Measurements from ENCODE around the gene POLR3GL.

Gene POLR3GL

GRCh38 chr1:145957443-145958319 lies 6.8 kb upstream of the POLR3GL start, which contains the start of gene LIX1L:
Gene LIX1L (minus strand): TSS chr1:145958017. CDS start chr1:145957927, 90 bp downstream.
- in situ Hi-C loops (cut with MboI; ENCODE audit: low sequenced_read_pairs): no loop called here
- no peaks in the 10 kb centered on the region for H3K27me3 ChIP-seq (ENCODE audit: low read depth)

GRCh38 chr1:145958734-145959133 lies 5.8 kb upstream of the POLR3GL start:
- H3K4me3 ChIP-seq: no peak overlapping the region
- no peaks in the 10 kb centered on the region for H3K27me3 ChIP-seq (ENCODE audit: low read depth)
- peaks cover 41% of the 10 kb centered on the region for H3K4me1 ChIP-seq
- in situ Hi-C loops (cut with MboI; ENCODE audit: low sequenced_read_pairs): no loop called here
- no peaks in the 10 kb centered on the region for H3K9me3 ChIP-seq
- no peak for DNase-seq (ENCODE audit: low spot score in 2 of 2)
- no peaks in the 10 kb centered on the region for H3K36me3 ChIP-seq (replicated peaks)

More at GRCh38 chr1:145957443-145958319, 6.8 kb upstream of the POLR3GL start, which contains the start of gene LIX1L:
- H3K4me3 ChIP-seq: peak within 1 kb of the TSS; percentile 46
- peaks cover 31% of the 10 kb centered on the region for H3K4me1 ChIP-seq
- no peaks in the 10 kb centered on the region for H3K36me3 ChIP-seq (replicated peaks)
- DNase-seq (ENCODE audit: low spot score in 2 of 2): peak; percentile 98 to 99
- H3K9me3 ChIP-seq: no peaks in the 10 kb centered on the region

- in situ Hi-C loops (cut with MboI; ENCODE audit: low sequenced_read_pairs): no loop called here
- no peaks in the 10 kb centered on the region for H3K9me3 ChIP-seq
- H3K4me3 ChIP-seq: no peak overlapping the region
- H3K36me3 ChIP-seq (replicated peaks): no peaks in the 10 kb centered on the region
- DNase-seq (ENCODE audit: low spot score in 2 of 2): no peak
- no peaks in the 10 kb centered on the region for H3K27me3 ChIP-seq (ENCODE audit: low read depth)
- H3K4me1 ChIP-seq: peaks cover 46% of the 10 kb centered on the region
Observed at GRCh38 chr1:145959333-145959732, 5.2 kb upstream of the POLR3GL start.

- Histone ChIP-seq H3K4me3 (peak overlapping the region; percentile 48), H3K9me3 (no peaks in the 10 kb centered on the region), H3K27me3 (ENCODE audit: low read depth) (no peaks in the 10 kb centered on the region), H3K4me1 (peaks cover 46% of the 10 kb centered on the region), H3K36me3 (replicated peaks) (no peaks in the 10 kb centered on the region)
- in situ Hi-C loops (cut with MboI; ENCODE audit: low sequenced_read_pairs): loop anchor here (5.0 kb wide), 1 partner anchor 33 kb away; the partner anchor contains the start of gene RBM8A
- DNase-seq (ENCODE audit: low spot score in 2 of 2): no peak
Observed at GRCh38 chr1:145959957-145960467, 4.5 kb upstream of the POLR3GL start.

- in situ Hi-C loops (cut with MboI; ENCODE audit: low sequenced_read_pairs): loop anchor here (5.0 kb wide), 1 partner anchor 33 kb away; the partner anchor contains the start of gene RBM8A
- Histone ChIP-seq H3K27me3 (ENCODE audit: low read depth) (no peaks in the 10 kb centered on the region), H3K36me3 (replicated peaks) (no peaks in the 10 kb centered on the region), H3K4me3 (peak overlapping the region; percentile 48), H3K9me3 (no peaks in the 10 kb centered on the region), H3K4me1 (peaks cover 46% of the 10 kb centered on the region)
- peak; percentile 71 to 92 for DNase-seq (ENCODE audit: low spot score in 2 of 2)
Observed at GRCh38 chr1:145960468-145961108, 3.9 kb upstream of the POLR3GL start.

GRCh38 chr1:145961109-145961424 lies 3.4 kb upstream of the POLR3GL start:
- no peaks in the 10 kb centered on the region for H3K27me3 ChIP-seq (ENCODE audit: low read depth)
- H3K9me3 ChIP-seq: no peaks in the 10 kb centered on the region
- H3K4me1 ChIP-seq: peaks cover 45% of the 10 kb centered on the region
- H3K4me3 ChIP-seq: peak overlapping the region; percentile 48
- H3K36me3 ChIP-seq (replicated peaks): no peaks in the 10 kb centered on the region
- no peak for DNase-seq (ENCODE audit: low spot score in 2 of 2)
- in situ Hi-C loops (cut with MboI; ENCODE audit: low sequenced_read_pairs): loop anchor here (5.0 kb wide), 1 partner anchor 34 kb away; the partner anchor contains the start of gene RBM8A

- H3K4me3 ChIP-seq: peak overlapping the region; percentile 27
- no peaks in the 10 kb centered on the region for H3K36me3 ChIP-seq (replicated peaks)
- H3K9me3 ChIP-seq: no peaks in the 10 kb centered on the region
- DNase-seq (ENCODE audit: low spot score in 2 of 2): peak in 1 of 2 experiments; percentile 58
- in situ Hi-C loops (cut with MboI; ENCODE audit: low sequenced_read_pairs): loop anchor here (5.0 kb wide), 1 partner anchor 34 kb away; the partner anchor contains the start of gene RBM8A
- H3K27me3 ChIP-seq (ENCODE audit: low read depth): no peaks in the 10 kb centered on the region
- H3K4me1 ChIP-seq: peaks cover 39% of the 10 kb centered on the region
Observed at GRCh38 chr1:145961425-145962156, 2.9 kb upstream of the POLR3GL start.

GRCh38 chr1:145962157-145963102 lies 2.1 kb upstream of the POLR3GL start:
- Histone ChIP-seq H3K4me3 (peak overlapping the region; percentile 27), H3K9me3 (no peaks in the 10 kb centered on the region), H3K36me3 (replicated peaks) (no peaks in the 10 kb centered on the region), H3K4me1 (peaks cover 36% of the 10 kb centered on the region), H3K27me3 (ENCODE audit: low read depth) (no peaks in the 10 kb centered on the region)
- in situ Hi-C loops (cut with MboI; ENCODE audit: low sequenced_read_pairs): loop anchor here (5.0 kb wide), 1 partner anchor 35 kb away; the partner anchor contains the start of gene RBM8A
- DNase-seq (ENCODE audit: low spot score in 2 of 2): peak in 1 of 2 experiments; percentile 35

GRCh38 chr1:145963265-145964019 lies 1.0 kb upstream of the POLR3GL start:
- no peaks in the 10 kb centered on the region for H3K27me3 ChIP-seq (ENCODE audit: low read depth)
- H3K36me3 ChIP-seq (replicated peaks): no peaks in the 10 kb centered on the region
- peak overlapping the region; percentile 44 for H3K4me3 ChIP-seq
- in situ Hi-C loops (cut with MboI; ENCODE audit: low sequenced_read_pairs): loop anchor here (5.0 kb wide), 1 partner anchor 36 kb away; the partner anchor contains the start of gene RBM8A
- DNase-seq (ENCODE audit: low spot score in 2 of 2): no peak
- H3K4me1 ChIP-seq: peaks cover 31% of the 10 kb centered on the region
- no peaks in the 10 kb centered on the region for H3K9me3 ChIP-seq

- Histone ChIP-seq H3K4me1 (peaks cover 29% of the 10 kb centered on the region), H3K36me3 (replicated peaks) (no peaks in the 10 kb centered on the region), H3K27me3 (ENCODE audit: low read depth) (no peaks in the 10 kb centered on the region), H3K9me3 (no peaks in the 10 kb centered on the region), H3K4me3 (peak overlapping the region; percentile 44)
- DNase-seq (ENCODE audit: low spot score in 2 of 2): no peak
- in situ Hi-C loops (cut with MboI; ENCODE audit: low sequenced_read_pairs): no loop called here
Observed at GRCh38 chr1:145965119-145965744, 742 bp downstream of the POLR3GL start.

GRCh38 chr1:145967288-145967687 lies 2.8 kb downstream of the POLR3GL start:
- Histone ChIP-seq H3K4me3 (no peak overlapping the region), H3K4me1 (peaks cover 15% of the 10 kb centered on the region), H3K9me3 (no peaks in the 10 kb centered on the region), H3K36me3 (replicated peaks) (no peaks in the 10 kb centered on the region), H3K27me3 (ENCODE audit: low read depth) (no peaks in the 10 kb centered on the region)
- no peak for DNase-seq (ENCODE audit: low spot score in 2 of 2)
- in situ Hi-C loops (cut with MboI; ENCODE audit: low sequenced_read_pairs): no loop called here

Measured in HAP-1 (cell line).